NCI-H1092 treated with DMSO at 0.1 percent for 48 hours (cell line): Measurements from ENCODE around the gene RAB30.
"Not testable (repeated sequence)": the region's sequence is repeated elsewhere in the genome, so short reads cannot be mapped to it uniquely, and the experiment has no call there.

ENCODE experiments used
- DNase-seq: peaks from one replicate; lab custom pipeline; 2025; lab: John Stamatoyannopoulos, UW

RAB30 gene

DNA sequence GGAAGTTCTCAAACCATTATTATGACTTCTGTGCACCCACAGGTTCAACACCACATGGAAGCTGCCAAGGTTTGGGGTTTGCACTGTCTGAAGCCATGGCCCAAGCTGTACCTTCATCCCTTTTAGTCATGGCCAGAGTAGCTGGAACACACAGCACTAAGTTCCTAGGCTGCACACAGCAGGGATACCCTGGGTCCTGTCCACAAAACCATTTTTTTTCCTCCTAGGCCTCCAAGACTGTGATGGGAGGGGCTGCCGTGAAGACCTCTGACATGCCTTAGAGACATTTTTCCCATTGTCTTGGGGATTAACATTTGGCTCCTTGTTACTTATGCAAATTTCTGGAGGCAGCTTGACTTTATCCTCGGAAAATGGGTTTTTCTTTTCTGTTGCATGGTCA, 127.5 kb downstream of the RAB30 start:
- no peak for DNase-seq

- DNase-seq = not testable (repeated sequence)
These were observed 128.3 kb downstream of the RAB30 start for GRCh38 chr11:82943430-82943829.

DNA sequence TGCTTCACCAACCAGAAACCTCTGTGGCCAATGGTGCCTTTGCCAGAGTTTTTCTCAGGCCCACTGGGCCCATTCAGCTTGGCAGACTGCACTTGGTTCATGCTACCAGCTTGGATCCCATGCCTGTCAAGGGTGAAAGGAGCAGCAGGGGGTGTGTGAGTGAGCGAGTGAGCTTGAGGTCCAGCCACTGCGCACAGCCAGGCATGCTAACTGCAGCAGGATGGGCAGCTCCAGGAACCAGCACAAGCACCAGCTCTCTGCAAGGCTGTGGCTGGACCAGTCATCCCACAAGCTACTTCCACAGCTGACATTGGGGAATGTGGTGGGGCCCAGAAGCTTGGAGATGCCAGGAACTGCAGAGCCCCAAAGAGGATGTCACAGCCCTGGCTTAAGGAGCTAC, 129.3 kb downstream of the RAB30 start:
- no peak for DNase-seq

DNA sequence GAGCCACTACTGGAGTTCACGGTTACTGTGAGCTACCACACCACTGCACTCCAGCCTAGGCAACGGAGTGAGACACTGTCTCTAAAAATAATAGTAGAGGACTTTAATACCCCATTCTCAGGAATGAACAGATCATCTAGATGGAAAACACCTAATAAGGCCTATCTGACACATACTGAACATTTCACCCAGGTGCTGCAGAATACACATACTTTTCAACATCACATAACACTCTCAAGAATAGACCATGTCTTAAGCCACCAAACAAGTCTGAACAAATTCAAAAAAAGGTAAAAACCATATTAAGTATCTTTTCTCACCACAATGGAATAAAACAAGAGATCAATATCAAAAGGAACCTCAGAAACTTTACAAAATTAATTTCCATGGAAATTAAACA, 132.2 kb downstream of the RAB30 start:
- DNase-seq = no peak

- DNase-seq = no peak
These were observed 134.1 kb downstream of the RAB30 start for GRCh38 chr11:82937554-82937953.

DNA sequence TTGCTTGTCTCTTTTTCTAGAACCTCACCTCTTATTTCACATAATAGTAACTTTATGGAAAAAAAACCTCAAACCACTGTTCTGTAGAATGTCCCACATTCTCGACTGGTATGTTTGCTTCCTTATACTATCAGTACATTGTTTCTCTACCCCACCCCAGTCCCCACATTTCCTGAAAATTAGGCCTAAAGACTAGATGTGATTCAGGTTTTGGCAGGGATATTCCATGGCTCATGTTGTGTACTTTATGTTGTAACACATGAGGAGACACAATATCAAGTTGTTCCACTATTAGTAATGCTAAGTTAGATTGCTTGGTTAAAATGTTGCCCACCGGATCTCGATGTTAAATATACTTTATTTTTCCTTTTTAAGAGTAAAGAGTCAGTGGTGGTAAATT, 135.4 kb downstream of the RAB30 start:
- no peak for DNase-seq

DNA sequence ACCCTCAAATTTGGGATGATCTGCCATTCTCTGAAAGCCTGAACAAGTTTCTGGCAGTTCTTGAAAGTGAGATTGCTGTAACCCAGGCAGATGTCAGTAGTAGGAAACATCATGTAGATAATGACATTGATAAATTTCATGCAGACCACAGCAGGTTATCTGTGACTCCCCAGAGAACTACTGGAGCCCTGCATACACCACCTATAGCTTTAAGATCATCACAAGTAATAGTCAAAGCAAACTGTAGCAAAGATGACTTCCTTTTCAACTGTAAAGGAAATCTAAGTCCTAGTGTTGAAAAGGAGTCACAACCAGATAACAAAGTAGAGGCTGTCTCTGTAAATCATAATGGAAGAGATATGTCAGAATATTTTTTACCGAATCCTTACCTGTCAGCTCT, 139.1 kb downstream of the RAB30 start:
- DNase-seq = no peak

- DNase-seq = no peak
These were observed 141.0 kb downstream of the RAB30 start for GRCh38 chr11:82930734-82931133.

DNA sequence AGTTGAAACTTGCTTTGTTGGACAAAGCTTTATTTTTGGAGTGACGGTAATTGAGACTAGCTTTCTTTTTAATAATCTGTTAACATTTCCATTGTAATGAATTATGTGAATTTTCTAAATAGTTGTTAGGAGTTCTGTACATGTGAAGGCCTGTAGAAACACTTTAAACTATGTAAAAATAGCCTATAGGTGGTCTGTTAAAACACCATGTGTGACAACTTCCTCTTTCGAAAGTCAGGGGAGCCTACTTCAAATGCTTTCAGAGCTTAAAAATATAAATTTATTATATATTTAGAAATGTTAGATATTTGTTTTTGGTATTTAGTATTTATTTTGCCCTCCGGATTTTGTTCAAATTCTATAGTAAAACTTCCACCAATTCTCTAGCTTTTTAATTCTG, 141.5 kb downstream of the RAB30 start:
- no peak for DNase-seq

DNA sequence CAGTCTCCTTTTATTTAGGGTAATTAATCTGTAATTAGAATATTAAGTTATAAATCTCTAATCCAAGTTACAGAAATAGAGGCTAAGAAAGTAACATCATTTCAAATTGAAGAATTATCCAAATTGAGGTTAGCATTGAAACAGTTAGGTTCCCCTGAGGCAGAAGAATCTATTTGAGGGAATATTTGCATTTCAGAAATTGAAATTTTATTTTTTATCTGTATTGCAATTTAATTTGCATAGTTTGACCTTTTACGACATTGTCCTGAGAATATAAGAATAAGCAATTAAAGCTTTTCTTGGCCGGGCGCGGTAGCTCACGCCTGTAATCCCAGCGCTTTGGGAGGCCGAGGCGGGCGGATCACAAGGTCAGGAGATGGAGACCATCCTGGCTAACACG, 142.6 kb downstream of the RAB30 start:
- DNase-seq = no peak

DNA sequence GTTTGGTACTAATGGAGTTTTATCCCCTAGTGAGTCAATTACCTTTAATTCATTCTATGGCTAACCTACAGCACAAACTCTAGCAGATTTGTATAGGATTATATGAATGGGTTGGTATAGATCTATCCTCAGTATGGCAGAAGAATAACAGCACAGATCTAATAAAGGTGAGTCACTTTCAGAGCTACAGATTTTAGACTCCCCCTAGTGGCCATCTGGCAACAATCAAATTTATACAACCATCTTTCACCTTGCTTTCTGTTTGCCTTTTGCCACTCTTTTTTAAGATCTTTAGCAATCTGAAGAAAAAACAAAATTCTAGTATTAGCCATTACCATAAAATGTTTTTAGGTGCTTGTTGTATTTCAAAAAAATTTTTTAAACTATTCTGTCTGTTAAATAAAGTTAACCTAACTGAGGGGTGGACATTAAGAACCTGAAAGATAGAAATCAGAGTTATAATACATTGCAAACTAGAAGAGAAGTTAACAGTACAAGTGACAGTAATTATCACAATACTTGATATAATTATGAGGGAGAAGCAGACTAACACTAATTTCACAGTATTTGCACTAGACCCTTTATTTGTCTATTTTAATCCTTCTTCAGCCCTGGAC, 144.3 kb downstream of the RAB30 start:
- DNase-seq = peak; percentile 49

DNA sequence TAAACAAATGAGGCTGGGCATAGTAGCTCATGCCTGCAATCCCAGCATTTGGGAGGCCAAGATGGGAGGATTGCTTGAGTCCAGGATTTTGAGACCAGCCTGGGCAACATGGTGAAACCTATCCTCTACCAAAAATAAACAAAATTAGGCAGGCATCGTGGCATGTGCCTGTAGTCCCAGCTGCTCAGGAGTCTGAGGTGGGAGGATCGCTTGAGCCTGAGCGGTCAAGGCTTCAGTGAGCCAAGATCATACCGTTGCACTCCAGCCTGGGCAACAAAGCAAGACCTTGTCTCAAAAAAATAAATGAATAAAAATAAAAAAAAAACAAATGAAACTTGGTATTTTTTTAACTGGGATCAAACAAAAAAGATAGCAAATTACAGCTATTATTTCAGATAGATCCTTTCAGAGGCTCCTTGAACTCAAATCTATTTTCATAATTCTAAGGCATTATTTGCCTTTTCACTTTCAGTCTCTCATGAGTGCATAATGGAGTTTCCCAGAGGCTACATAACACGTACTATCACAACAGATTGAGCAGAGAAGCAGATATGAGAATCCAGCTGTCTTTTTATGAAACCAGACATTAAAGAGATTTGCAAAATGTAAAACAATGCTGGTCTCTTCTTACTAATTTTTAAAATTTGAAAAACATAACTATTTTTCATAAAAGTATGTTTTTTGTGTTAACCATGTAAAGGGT, 147.0 kb downstream of the RAB30 start:
- DNase-seq = no peak
